ENCODE results near the gene LONRF3. TPM values are rescaled to one million over a fixed set of nuclear protein-coding genes. Genes with fewer than 3 reads are reported as not detected.

Gene LONRF3
- total RNA-seq, 2 donors from 2014 or later, result 4.5 to 5.1 TPM

DNA sequence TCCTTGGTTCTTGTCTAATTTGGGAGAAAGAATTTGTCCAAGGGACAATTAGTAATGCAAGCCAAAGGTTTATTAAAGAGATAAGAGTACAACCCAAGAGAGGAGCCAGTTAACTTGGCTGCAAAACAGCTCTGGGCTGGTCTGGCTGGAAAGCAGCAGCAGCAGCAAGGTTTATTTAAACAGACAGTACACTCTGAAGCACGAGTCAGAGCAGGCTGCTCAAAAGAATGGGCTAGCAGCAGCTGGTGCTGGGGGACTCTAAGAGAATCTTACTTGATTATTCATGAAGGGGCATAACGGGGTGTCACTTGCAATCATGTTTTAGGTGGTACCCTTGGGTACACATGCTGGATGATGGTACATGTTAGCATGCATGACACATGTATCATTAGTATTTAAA is 81.3 kb downstream of the LONRF3 start:
- H3K9me3 Mint-ChIP-seq, result no peaks in the 10 kb centered on the region
- H3K36me3 Mint-ChIP-seq, result no peaks in the 10 kb centered on the region
- no peak for DNase-seq (ENCODE audit: low spot score in 2 of 2)
- ATAC-seq, result no peak
- H3K27ac Mint-ChIP-seq, result no peak overlapping the region

DNA sequence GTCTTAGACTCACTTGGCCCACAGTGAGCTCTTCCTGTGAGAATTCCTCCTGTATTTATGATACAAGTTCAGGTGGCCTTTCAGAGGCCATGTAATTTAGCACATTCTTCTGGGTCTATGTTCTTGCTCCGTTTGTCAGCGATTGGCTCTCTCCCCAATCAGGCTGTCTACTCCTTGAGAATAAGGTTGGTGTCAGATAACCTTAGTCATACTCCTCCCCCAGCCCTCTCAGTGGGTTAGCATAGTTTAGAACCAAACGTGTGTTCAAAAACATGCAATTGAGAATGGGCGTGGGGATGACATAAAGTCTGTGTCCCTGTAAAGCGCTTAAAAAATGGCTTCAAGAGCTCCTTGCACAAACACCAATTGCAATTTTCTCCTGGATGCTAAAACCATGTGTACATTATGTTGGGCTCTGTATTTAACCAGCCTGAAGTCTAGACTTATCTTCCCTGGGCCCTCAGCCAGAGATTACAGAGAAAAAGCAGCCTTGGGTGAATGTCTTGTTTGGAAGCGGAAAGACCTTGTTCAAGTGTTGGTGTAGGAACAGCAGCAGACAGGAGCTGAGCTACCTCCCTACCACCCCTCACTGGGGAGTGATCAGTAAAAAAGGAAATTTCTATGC is 88.4 kb downstream of the LONRF3 start:
- no peak overlapping the region for H3K27ac Mint-ChIP-seq
- ATAC-seq (no peak), DNase-seq (ENCODE audit: low spot score in 2 of 2) (no peak)
- H3K9me3 Mint-ChIP-seq, result no peaks in the 10 kb centered on the region
- H3K36me3 Mint-ChIP-seq, result no peaks in the 10 kb centered on the region

DNA sequence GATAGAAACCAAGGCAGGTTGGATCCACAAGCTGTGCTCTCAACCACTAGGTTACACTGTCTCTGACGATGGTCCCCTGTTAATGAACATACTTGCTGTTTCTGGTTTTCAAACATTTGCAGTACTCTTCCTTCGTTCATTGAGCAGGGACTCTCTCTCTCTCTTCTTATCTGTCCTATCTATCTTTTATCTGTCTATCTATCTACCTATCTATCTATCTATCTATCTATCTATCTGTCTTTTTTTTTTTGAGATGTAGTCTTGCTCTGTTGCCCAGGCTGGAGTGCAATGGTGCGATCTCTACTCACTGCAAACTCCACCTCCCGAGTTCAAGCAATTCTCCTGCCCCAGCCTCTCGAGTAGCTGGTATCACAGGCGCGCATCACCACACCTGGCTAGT is 89.0 kb downstream of the LONRF3 start:
- no peak for DNase-seq (ENCODE audit: low spot score in 2 of 2)
- H3K9me3 Mint-ChIP-seq, result no peaks in the 10 kb centered on the region
- H3K27ac Mint-ChIP-seq, result no peak overlapping the region
- no peak for ATAC-seq
- no peaks in the 10 kb centered on the region for H3K36me3 Mint-ChIP-seq

- no peaks in the 10 kb centered on the region for H3K36me3 Mint-ChIP-seq
- no peaks in the 10 kb centered on the region for H3K9me3 Mint-ChIP-seq
- ATAC-seq (peak; percentile 71 to 77), DNase-seq (ENCODE audit: low spot score in 2 of 2) (peak in 1 of 2 donors; percentile 41)
- H3K27ac Mint-ChIP-seq, result no peak overlapping the region
These were observed 92.8 kb downstream of the LONRF3 start for GRCh38 chrX:119067023-119067739.

Other genes with a start within 250 kb of the LONRF3 start
- 1 to 10 TPM in 1 of 2 donors, under 1 TPM in 1; 0.32 to 1.8 TPM for gene IL13RA1, start 247.0 kb upstream of the LONRF3 start, total RNA-seq
- gene ZCCHC12, start 150.8 kb upstream of the LONRF3 start, total RNA-seq, result under 1 TPM in 1 of 2 donors, not detected in 1; 0.60 TPM
- not detected for gene CT47C1, start 98.4 kb downstream of the LONRF3 start, total RNA-seq
- gene KIAA1210, start 153.2 kb downstream of the LONRF3 start, total RNA-seq, result not detected